Osteoblast (primary cell): ENCODE data around the gene LTBP1. TPM values are rescaled to one million over a fixed set of nuclear protein-coding genes. Genes with fewer than 3 reads are reported as not detected.

Source experiments
- DNase-seq: peaks from one replicate; pipeline ENCODE4 v3.0.0; 2011; ENCODE audit warnings: low spot score, mixed read lengths; ENCODE audit not compliant: insufficient read length; ENCODE audit errors: missing footprints
- H2AFZ ChIP-seq: 2 replicates; pipeline ENCODE4 v1.6.0; 2011; ENCODE audit warnings: mild to moderate bottlenecking, low read length
- H3K27ac ChIP-seq: 2 replicates; pipeline ENCODE4 v1.5.1; 2011; ENCODE audit warnings: mild to moderate bottlenecking, low read depth, low read length, moderate library complexity
- H3K27me3 ChIP-seq: 2 replicates; pipeline ENCODE4 v1.6.0; 2012; ENCODE audit warnings: mild to moderate bottlenecking, control low read depth, inconsistent platforms, low read length, moderate library complexity; ENCODE audit not compliant: insufficient read depth
- H3K36me3 ChIP-seq: 2 replicates; pipeline ENCODE4 v1.5.1; 2011; ENCODE audit warnings: mild to moderate bottlenecking, low read length, control low read depth, moderate library complexity; ENCODE audit not compliant: insufficient read depth
- H3K4me1 ChIP-seq: 2 replicates; pipeline ENCODE4 v1.5.1; 2011; ENCODE audit warnings: mild to moderate bottlenecking, low read length, control low read depth, moderate library complexity; ENCODE audit not compliant: insufficient read depth
- H3K4me2 ChIP-seq: 2 replicates; pipeline ENCODE4 v1.6.0; 2011; ENCODE audit warnings: mild to moderate bottlenecking, low read length; ENCODE audit not compliant: insufficient read depth
- H3K4me3 ChIP-seq: fragments of 200-600 bp; sonication (generic); 3 replicates; pipeline ENCODE4 v1.5.1; 2012; ENCODE audit warnings: mild to moderate bottlenecking, low read length, inconsistent platforms; ENCODE audit not compliant: insufficient read depth
- H3K79me2 ChIP-seq: 2 replicates; pipeline ENCODE4 v1.6.0; 2012; ENCODE audit warnings: mild to moderate bottlenecking, low read length, control low read depth, inconsistent platforms; ENCODE audit not compliant: insufficient read depth
- H3K9me3 ChIP-seq: 2 replicates; pipeline ENCODE4 v1.5.1; 2011; ENCODE audit warnings: low read depth, low read length, control low read depth
- H4K20me1 ChIP-seq: 2 replicates; pipeline ENCODE4 v1.6.0; 2012; ENCODE audit warnings: mild to moderate bottlenecking, low read length, control low read depth; ENCODE audit not compliant: insufficient read depth
- CTCF ChIP-seq: IDR thresholded peaks from 2 replicates; pipeline ENCODE4 v1.5.1; 2011; ENCODE audit warnings: mild to moderate bottlenecking, low read depth, low read length, moderate library complexity; ENCODE audit errors: extremely low read depth
- total RNA-seq: library from RNA; depleted of rRNA; stranded (reverse); fragments of >200 nt; gene quantifications from 2 replicates; pipeline ENCODE4 v1.2.3, GENCODE V29; 2012

LTBP1 gene
- total RNA-seq, 1 donor, result 224 TPM

GRCh38 chr2:33158482-33159003, 211.8 kb downstream of the LTBP1 start:
- DNase-seq, result peak; percentile 73
- TF ChIP-seq CTCF, result no peak
- no peaks in the 10 kb centered on the region for H4K20me1 ChIP-seq
- H3K4me1 ChIP-seq, result peaks cover 40% of the 10 kb centered on the region
- no peaks in the 10 kb centered on the region for H3K27me3 ChIP-seq
- H3K27ac ChIP-seq, result peak overlapping the region; percentile 83
- no peak overlapping the region for H2AFZ ChIP-seq
- peak overlapping the region; percentile 47 for H3K4me2 ChIP-seq
- peaks cover 5% of the 10 kb centered on the region for H3K36me3 ChIP-seq
- peaks cover 86% of the 10 kb centered on the region for H3K79me2 ChIP-seq
- H3K9me3 ChIP-seq, result no peaks in the 10 kb centered on the region
- H3K4me3 ChIP-seq, result peak overlapping the region; percentile 10

- H3K4me3 ChIP-seq, result no peak overlapping the region
- H4K20me1 ChIP-seq, result no peaks in the 10 kb centered on the region
- H3K27me3 ChIP-seq, result no peaks in the 10 kb centered on the region
- TF ChIP-seq CTCF, result no peak
- H3K27ac ChIP-seq, result no peak overlapping the region
- H3K36me3 ChIP-seq, result peaks cover 5% of the 10 kb centered on the region
- H2AFZ ChIP-seq, result no peak overlapping the region
- H3K4me2 ChIP-seq, result no peak overlapping the region
- peaks cover 42% of the 10 kb centered on the region for H3K4me1 ChIP-seq
- peaks cover 85% of the 10 kb centered on the region for H3K79me2 ChIP-seq
- peak; percentile 32 for DNase-seq
- no peaks in the 10 kb centered on the region for H3K9me3 ChIP-seq
Observed at GRCh38 chr2:33160191-33160590, 213.4 kb downstream of the LTBP1 start.

GRCh38 chr2:33166287-33166881, 219.6 kb downstream of the LTBP1 start:
- no peaks in the 10 kb centered on the region for H3K36me3 ChIP-seq
- H3K27ac ChIP-seq, result peak overlapping the region; percentile 47

More at GRCh38 chr2:33166287-33166881, 219.6 kb downstream of the LTBP1 start:
- H2AFZ ChIP-seq, result no peak overlapping the region
- no peaks in the 10 kb centered on the region for H3K9me3 ChIP-seq
- H3K79me2 ChIP-seq, result peaks cover 55% of the 10 kb centered on the region
- H3K4me3 ChIP-seq, result no peak overlapping the region
- no peak for TF ChIP-seq CTCF
- peaks cover 45% of the 10 kb centered on the region for H3K4me1 ChIP-seq
- no peaks in the 10 kb centered on the region for H4K20me1 ChIP-seq
- no peaks in the 10 kb centered on the region for H3K27me3 ChIP-seq
- no peak for DNase-seq
- peak overlapping the region; percentile 16 for H3K4me2 ChIP-seq
